Stimulated activated CD8-positive, alpha-beta memory T cell treated with anti-CD3 and anti-CD28 coated beads, Interleukin-15, amount 100 ng/mL, for 48 hours (primary cell): ENCODE results near the gene HOXC4.
"Not testable (repeated sequence)": the region's sequence is repeated elsewhere in the genome, so short reads cannot be mapped to it uniquely, and the experiment has no call there.

Experiments
- DNase-seq, 2 donors: peaks; one replicate each; pipeline ENCODE4 v3.0.0-alpha.2; 2020; ENCODE audit warnings: low read depth in 2 of 2

Gene HOXC4

GRCh38 chr12:54092943-54093342 lies 39.3 kb downstream of the HOXC4 start:
- not testable (repeated sequence) for DNase-seq

GRCh38 chr12:54095928-54096327 lies 42.3 kb downstream of the HOXC4 start:
- not testable (repeated sequence) for DNase-seq

GRCh38 chr12:54098644-54099043 lies 45.0 kb downstream of the HOXC4 start:
- not testable (repeated sequence) for DNase-seq

- not testable (repeated sequence) for DNase-seq
Observed at GRCh38 chr12:54100588-54100987, 47.0 kb downstream of the HOXC4 start.

- not testable (repeated sequence) for DNase-seq
Observed at GRCh38 chr12:54102223-54102622, 48.6 kb downstream of the HOXC4 start.

GRCh38 chr12:54103827-54104226 lies 50.2 kb downstream of the HOXC4 start:
- DNase-seq = not testable (repeated sequence)
